Fibroblast of pulmonary artery (primary cell): ENCODE results near the gene SURF2.
A peak's percentile ranks its signal among the peaks of the same experiment; 100 is the strongest.

Experiments used
- DNase-seq: peaks from one replicate; pipeline ENCODE4 v3.0.0-alpha.2; 2010; ENCODE audit warnings: low read depth
- H3K4me3 ChIP-seq: replicated peaks from 2 replicates; pipeline ENCODE4 v1.5.1; 2011; ENCODE audit warnings: low read depth, mild to moderate bottlenecking, control low read depth, low read length, moderate library complexity
- TF ChIP-seq, protein P1 (sequence below): IDR thresholded peaks from 2 replicates; pipeline ENCODE4 v1.5.1; 2011; ENCODE audit warnings: mild to moderate bottlenecking, control low read depth, low read length, inconsistent platforms; ENCODE audit errors: missing control alignments

Gene SURF2

DNA sequence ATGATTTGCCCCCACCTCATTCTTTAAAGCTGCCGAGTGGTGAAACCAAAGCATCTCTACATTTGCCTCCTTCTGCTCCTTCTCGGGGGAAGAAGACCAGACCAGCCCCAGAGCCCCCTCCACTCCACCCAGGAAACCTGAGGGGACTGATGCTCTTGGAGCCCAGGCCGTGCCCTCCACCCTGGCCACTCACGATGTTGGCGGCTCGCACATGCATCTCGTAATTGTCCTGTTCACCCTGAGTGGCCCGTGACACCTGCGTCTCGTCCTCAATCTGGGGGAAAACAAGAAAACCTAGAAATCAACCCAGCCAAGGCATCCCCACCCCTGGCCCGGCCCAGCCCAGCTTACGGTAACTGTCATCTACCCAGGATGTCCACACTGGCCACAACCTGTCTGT is 11.4 kb upstream of the SURF2 start:
- TF ChIP-seq, protein P1, sequence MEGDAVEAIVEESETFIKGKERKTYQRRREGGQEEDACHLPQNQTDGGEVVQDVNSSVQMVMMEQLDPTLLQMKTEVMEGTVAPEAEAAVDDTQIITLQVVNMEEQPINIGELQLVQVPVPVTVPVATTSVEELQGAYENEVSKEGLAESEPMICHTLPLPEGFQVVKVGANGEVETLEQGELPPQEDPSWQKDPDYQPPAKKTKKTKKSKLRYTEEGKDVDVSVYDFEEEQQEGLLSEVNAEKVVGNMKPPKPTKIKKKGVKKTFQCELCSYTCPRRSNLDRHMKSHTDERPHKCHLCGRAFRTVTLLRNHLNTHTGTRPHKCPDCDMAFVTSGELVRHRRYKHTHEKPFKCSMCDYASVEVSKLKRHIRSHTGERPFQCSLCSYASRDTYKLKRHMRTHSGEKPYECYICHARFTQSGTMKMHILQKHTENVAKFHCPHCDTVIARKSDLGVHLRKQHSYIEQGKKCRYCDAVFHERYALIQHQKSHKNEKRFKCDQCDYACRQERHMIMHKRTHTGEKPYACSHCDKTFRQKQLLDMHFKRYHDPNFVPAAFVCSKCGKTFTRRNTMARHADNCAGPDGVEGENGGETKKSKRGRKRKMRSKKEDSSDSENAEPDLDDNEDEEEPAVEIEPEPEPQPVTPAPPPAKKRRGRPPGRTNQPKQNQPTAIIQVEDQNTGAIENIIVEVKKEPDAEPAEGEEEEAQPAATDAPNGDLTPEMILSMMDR, result no peak
- H3K4me3 ChIP-seq, result no peak overlapping the region
- DNase-seq, result no peak

DNA sequence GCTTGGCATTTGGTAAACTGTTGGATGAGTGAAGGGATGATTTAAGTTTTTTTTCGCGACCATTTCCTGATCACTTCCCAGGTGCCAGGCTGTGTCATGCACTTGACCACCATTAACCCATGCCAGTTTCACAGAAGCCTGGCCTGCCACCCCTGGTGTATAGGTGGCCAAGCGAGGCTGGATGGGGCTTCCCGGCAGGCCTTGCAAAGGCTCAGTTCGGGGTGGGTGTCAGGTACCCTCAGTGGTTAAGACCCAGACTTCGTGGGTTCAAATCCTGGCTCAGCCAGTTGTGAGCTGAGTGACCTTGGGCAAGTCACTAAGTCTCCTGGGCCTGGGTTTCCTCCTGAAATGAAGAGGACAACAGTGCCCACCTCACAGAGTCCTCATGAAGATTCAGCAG is 10.8 kb upstream of the SURF2 start:
- H3K4me3 ChIP-seq, result no peak overlapping the region
- TF ChIP-seq, protein P1, result no peak
- no peak for DNase-seq

DNA sequence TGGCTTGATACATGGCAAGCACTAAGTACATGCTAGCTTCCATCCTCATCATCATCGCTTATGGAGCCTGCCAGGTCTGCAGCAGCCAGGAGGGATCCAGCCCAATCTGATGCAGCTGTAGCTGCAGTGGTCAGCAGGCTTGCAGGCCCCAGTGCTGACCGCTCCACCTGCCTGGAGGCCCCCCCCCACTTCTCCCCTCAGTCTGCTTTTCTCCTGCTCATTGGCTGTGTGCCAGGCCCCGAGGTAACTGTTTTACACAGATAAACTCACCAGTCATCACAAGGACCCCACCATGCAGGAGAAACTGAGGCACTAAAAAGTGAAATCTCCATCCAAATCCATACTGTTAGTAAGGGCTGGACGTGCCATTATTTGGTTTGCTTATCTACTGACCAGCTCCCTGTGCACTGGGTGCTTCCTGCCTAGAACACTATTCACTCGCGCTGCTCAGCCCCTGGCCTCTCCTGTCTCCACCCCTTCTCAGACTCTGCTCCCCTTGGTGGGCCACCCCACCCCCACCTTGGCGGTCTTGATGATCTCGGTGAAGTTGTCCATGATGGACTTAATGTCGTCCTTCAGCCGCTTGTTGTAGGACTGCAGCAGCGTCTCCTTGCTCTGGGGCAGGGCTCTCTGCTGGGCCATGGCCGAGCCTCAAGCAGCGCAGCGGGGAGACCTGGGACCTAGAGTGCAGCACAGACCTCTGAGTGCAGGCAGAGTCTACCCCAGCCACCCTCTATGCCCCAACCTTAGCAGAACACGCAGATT is 10.1 kb upstream of the SURF2 start:
- peak overlapping the region; percentile 100 for H3K4me3 ChIP-seq
- TF ChIP-seq, protein P1, result no peak
- DNase-seq, result no peak

DNA sequence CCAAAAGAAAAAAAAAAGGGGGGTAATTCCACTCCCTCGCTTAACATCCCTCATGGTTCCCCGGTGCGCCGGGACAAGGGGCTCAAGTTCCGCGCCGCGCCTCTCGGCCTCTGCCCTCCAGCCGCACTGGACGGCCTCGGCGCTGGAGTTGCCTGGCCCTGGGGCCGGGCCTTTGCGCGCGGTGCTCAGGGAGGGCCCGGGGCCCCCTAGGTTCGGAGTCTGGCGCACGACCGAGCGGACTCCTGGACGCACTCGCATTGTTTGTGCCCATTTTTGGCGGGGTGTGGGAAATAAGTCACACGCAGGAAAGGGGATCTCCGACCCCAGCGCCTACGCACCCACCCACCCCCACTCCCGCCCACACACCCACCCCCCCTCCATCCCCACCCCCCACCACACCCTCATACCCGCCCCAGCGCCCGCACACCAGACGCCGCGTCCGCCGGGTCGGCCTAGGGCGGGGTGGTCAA is 8.8 kb upstream of the SURF2 start:
- H3K4me3 ChIP-seq, result peak overlapping the region; percentile 100
- DNase-seq, result peak; percentile 39
- TF ChIP-seq, protein P1, result no peak

DNA sequence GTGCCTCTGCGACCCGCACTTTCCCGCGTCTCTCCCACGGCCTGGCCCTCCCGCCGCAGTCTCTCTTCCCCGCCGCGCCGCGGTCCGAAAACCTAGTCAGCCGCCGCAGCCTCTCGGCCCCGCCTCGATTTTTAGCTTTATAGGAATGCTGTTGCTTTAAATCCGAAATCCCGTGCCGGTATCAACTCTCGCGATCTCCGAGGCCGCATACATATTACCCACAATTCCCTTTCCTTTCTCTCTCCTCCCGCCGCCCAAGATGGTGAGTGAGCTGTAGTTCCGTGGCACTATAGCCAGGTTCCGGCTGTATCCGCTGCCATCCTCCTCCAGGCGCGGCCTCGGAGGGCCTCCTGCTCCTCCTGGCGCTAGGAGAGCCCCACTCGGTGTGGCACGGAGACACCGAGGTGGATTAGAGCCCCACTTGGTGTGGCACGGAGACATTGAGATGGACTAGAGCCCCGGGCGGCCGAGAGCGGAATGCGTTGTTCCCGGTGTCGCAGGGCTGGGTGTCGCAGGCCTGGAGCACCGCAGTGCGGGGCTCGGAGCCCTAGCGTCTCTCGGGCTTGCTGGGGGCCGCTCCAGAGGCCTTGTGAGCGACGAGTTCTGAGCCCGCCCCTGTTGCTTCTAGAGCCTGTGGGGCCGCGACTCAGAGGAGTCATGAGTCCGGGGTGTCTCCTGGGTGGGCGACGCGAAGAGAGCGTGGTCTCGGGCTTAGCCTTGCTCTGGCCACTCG is 8.2 kb upstream of the SURF2 start, which contains the start of the genes MED22 and RPL7A:
Gene MED22, minus strand, starts transcription at position 147 of the 733 bp plus-strand sequence. CDS start 1,469 bp downstream, outside the sequence.
Gene RPL7A, plus strand, starts transcription at position 234 of the 733 bp plus-strand sequence. Its CDS starts 26 bp downstream, at position 260.
- peak; percentile 98 for DNase-seq
- TF ChIP-seq, protein P1, result no peak
- peak within 1 kb of the TSS; percentile 100 for H3K4me3 ChIP-seq

DNA sequence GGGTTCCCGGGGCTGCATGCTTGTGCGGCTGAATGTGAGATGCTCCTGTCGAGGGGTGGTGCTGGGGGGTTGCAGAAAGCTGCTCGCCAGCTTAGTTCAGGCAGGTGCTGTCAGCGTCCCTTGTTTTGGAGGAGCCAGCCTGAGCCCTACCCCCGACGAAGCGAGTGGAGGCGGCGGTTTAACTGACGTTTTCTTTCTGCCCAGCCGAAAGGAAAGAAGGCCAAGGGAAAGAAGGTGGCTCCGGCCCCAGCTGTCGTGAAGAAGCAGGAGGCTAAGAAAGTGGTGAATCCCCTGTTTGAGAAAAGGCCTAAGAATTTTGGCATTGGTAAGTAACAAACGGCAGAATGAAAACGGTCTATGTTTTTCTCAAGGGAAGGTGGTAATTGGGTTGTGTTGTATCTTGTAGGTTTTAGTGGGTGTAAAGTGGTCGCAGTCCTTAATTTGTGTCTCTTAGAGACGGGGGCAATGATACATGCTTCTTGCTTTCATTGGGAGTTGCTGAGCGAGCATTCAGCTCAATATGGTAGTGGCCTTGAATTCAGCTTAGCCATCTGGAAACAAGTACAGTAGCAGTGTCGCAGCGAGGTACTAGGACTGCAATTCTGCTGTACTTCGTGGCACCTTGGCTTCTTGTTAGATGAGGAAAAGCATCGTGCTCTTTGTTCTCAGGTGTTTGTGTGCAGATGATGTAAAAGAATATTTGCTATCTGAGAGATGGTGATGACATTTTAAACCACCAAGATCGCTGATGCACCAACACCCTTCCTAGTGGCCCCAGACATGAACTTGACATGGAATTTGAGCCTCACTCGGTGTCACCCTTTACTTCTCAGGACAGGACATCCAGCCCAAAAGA is 7.4 kb upstream of the SURF2 start:
- no peak for DNase-seq
- TF ChIP-seq, protein P1, result no peak
- H3K4me3 ChIP-seq, result peak overlapping the region; percentile 100
